GM12875 (cell line): ENCODE results near the gene IGFLR1.

Experiments used
- H3K4me3 ChIP-seq: one replicate; pipeline ENCODE4 v1.5.1; 2011; ENCODE audit warnings: low read depth, low read length, control low read depth
- CTCF ChIP-seq: IDR thresholded peaks from 2 replicates; pipeline ENCODE4 v1.5.1; 2011; ENCODE audit warnings: low read depth, mild to moderate bottlenecking, control low read depth, inconsistent platforms, low read length, moderate library complexity, borderline replicate concordance; ENCODE audit not compliant: insufficient read depth

IGFLR1 gene

GRCh38 chr19:35757231-35757748, 15.0 kb upstream of the IGFLR1 start:
- H3K4me3 ChIP-seq: peak overlapping the region; percentile 90
- TF ChIP-seq CTCF: no peak

GRCh38 chr19:35756377-35757230, 14.4 kb upstream of the IGFLR1 start, which contains the start of gene HSPB6:
HSPB6 (minus strand) TSS chr19:35757029; CDS start chr19:35757008, 21 bp downstream.
- peak within 1 kb of the TSS; percentile 90 for H3K4me3 ChIP-seq

DNA sequence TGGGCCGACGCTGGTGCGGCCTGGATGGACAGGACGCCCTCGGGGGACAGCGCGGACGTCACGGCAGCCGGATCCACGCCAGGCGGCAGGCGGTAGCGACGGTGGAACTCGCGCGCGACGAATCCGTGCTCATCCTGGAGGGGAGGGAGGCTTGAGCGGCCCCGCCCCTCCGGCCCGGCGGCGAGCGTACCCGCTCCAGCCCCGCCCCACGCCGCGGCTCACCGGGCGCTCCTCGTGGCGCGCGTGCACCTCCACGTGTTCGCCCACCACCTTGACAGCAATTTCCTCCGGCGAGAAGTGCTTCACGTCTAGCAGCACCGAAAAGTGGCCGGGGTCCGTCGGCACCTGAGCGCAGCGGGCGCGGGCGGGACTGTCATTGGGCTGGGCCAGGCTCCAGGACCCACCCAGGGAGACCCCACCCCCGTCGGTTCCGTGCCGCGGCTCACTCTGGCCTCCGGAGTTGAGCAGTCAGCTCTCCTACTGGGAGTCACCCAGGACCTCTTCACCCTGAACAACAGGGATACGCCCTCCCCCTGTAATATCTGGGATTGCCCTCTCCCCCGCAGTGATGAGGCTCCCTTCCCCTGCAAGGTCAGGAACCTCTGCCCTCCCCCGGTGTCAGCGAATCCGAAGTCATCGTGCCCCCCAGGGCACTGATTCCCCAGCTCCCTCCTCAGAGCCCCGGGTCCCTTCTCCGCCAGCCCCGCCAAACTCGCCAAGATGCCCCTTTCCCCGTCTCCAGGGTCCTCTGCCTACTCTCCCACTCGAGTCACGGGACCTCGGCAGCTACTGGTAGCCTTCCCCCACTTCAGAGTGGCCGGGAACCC, 13.5 kb upstream of the IGFLR1 start:
- H3K4me3 ChIP-seq: no peak overlapping the region
- TF ChIP-seq CTCF: no peak

More at GRCh38 chr19:35756377-35757230, 14.4 kb upstream of the IGFLR1 start, which contains the start of gene HSPB6:
- TF ChIP-seq CTCF: no peak

- no peak for TF ChIP-seq CTCF
- H3K4me3 ChIP-seq: no peak overlapping the region
These were observed 12.9 kb upstream of the IGFLR1 start for GRCh38 chr19:35755131-35755549.

GRCh38 chr19:35754370-35755130, 12.3 kb upstream of the IGFLR1 start:
- no peak for TF ChIP-seq CTCF
- H3K4me3 ChIP-seq: no peak overlapping the region

DNA sequence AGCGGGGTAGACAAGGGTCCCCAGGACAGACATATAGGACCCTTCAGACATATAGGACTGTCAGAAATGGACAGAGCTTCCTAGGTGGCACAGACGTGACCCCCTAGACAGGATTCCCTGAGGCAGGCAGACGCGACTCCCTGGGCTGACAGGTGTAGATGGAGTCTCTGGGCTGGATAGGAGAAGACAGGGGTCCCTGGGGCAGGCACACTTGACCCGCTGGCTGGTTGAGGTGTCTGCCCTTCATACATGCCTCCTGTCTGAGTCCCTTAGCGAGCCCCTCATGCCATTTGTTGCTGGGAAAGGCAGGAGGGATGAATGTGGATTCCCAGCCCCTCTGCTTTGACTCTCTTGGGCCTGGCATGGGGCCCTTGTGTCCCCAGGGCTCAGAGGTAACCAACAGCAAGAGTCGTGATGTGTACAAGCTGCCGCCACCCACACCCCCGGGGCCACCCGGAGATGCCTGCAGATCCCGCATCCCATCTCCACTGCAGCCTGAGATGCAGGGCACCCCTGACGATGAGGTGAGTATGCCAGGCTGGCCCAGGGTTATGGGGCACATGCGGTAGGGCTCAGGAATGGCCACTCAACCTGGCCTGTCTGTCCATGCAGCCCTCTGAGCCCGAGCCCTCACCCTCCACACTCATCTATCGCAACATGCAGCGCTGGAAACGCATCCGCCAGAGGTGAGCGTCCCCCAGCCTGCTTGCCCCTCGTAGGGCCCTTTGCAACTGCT, 11.6 kb upstream of the IGFLR1 start:
- no peak overlapping the region for H3K4me3 ChIP-seq
- no peak for TF ChIP-seq CTCF
